CD4-positive, alpha-beta memory T cell (primary cell): ENCODE measurements around the gene CFAP61. TPM values are rescaled to one million over a fixed set of nuclear protein-coding genes. Genes with fewer than 3 reads are reported as not detected.

Source experiments
- CTCF ChIA-PET: fragments of 350-600 bp; sonication (Branson Sonifier 250); formaldehyde crosslinking; loops from one replicate; lab custom pipeline; 2021; ENCODE audit warnings: inconsistent platforms; ENCODE audit not compliant: partially characterized antibody; lab: Charles Lee
- POLR2A ChIA-PET: fragments of 350-600 bp; sonication (Branson Sonifier 250); formaldehyde crosslinking; loops from one replicate; lab custom pipeline; 2021; ENCODE audit not compliant: partially characterized antibody; lab: Charles Lee
- DNase-seq, 5 donors: peaks; one replicate each; pipeline versions ENCODE4 v3.0.0 to v3.0.0-alpha.2; 2020 to 2022; ENCODE audit warnings: mixed read lengths in 1 of 5
- H3K27ac ChIP-seq: one replicate; pipeline ENCODE4 v1.7.0; 2013; ENCODE audit warnings: low read depth, low read length
- H3K27me3 ChIP-seq: 2 replicates; pipeline ENCODE4 v1.7.0; 2013; ENCODE audit warnings: mild to moderate bottlenecking, low read length, moderate library complexity; ENCODE audit not compliant: insufficient read depth
- H3K36me3 ChIP-seq: 2 replicates; pipeline ENCODE4 v1.7.0; 2013; ENCODE audit warnings: mild to moderate bottlenecking, low read length, moderate library complexity; ENCODE audit not compliant: insufficient read depth
- H3K4me1 ChIP-seq: 2 replicates; pipeline ENCODE4 v1.7.0; 2013; ENCODE audit warnings: mild to moderate bottlenecking, low read length, moderate library complexity; ENCODE audit not compliant: insufficient read depth
- H3K4me3 ChIP-seq, 2 donors: one replicate each; pipeline ENCODE4 v1.7.0; 2013; ENCODE audit warnings: low read length in 2 of 2, mild to moderate bottlenecking in 1 of 2
- H3K9me3 ChIP-seq, 2 donors: one replicate each; pipeline ENCODE4 v1.7.0; 2013; ENCODE audit warnings: low read length in 2 of 2, control low read depth in 1 of 2; ENCODE audit not compliant: control insufficient read depth in 1 of 2
- H3K27ac Mint-ChIP-seq, 7 donors: one replicate each; pipeline ENCODE4 v1.8.0; 2020 to 2021; ENCODE audit warnings: mixed read lengths in 7 of 7, mild to moderate bottlenecking in 6 of 7, inconsistent platforms in 3 of 7, moderate library complexity in 3 of 7
- H3K27me3 Mint-ChIP-seq, 2 donors: one replicate each; pipeline ENCODE4 v1.8.0; 2020 to 2021; ENCODE audit warnings: mixed read lengths in 2 of 2
- H3K36me3 Mint-ChIP-seq, 2 donors: one replicate each; pipeline ENCODE4 v1.8.0; 2020 to 2021; ENCODE audit warnings: mixed read lengths in 2 of 2, inconsistent platforms in 1 of 2, mild to moderate bottlenecking in 1 of 2
- H3K4me1 Mint-ChIP-seq, 4 donors: one replicate each; pipeline ENCODE4 v1.8.0; 2020 to 2021; ENCODE audit warnings: mixed read lengths in 4 of 4, mild to moderate bottlenecking in 1 of 4
- H3K4me3 Mint-ChIP-seq, 8 donors: one replicate each; pipeline ENCODE4 v1.8.0; 2020 to 2021; ENCODE audit warnings: mixed read lengths in 8 of 8, mild to moderate bottlenecking in 7 of 8, moderate library complexity in 6 of 8, inconsistent platforms in 3 of 8
- H3K9me3 Mint-ChIP-seq, 8 donors: one replicate each; pipeline ENCODE4 v1.8.0; 2020 to 2021; ENCODE audit warnings: mixed read lengths in 8 of 8, mild to moderate bottlenecking in 5 of 8, inconsistent platforms in 3 of 8, moderate library complexity in 1 of 8
- intact Hi-C: fragments of 100-400 bp; cut with micrococcal nuclease; formaldehyde crosslinking; loops from one replicate; pipeline ENCODE4 v1.15.1; 2023
- polyA plus RNA-seq, 2 donors: library from polyadenylated mRNA; unstranded; fragments of 300-500 nt; fragmentation: Illumina TruSeq; gene quantifications; one replicate each; pipeline ENCODE4 v1.2.3, GENCODE V29; 2021
- total RNA-seq, 2 experiments: library from RNA; stranded (reverse); gene quantifications; one replicate each; pipeline ENCODE4 v1.2.3, GENCODE V29; 2021

Gene CFAP61
- total and polyA plus RNA-seq, 4 experiments from 2014 or later, result not detected

DNA sequence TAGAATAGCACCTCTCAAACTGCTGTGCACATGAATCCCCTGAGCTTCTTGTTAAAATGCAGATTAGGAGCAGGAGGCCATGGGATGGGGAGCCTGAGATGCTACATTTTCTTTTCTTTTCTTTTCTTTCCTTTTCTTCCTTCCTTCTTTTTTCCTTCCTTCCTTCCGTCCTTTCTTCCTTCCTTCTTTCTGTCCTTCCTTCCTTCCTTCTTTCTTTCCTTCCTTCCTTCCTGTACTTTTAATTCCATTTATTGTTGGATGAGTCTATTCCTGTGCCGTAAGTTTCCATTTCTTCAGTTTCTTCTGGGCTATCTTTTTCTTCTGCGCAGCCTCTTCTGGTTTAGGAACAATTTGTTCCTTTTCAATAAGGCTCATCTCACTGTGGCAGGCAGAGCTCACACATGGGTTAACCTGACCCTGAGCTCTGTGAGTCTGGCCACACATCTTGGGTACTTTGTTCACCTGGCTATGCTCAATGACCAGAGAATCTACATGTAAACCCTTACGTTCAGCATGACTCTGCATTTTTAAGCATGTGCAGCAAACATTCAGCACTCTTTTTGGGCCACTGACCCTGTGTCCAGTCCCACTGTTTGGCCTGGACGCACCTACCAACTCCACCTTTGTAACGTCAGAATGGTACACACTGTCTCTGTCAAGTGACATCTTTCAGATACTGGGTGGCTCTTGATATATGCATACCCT lies 200.9 kb downstream of the CFAP61 start:
- Mint-ChIP-seq H3K27ac (no peak overlapping the region), H3K9me3 (peaks cover 0 to 2% (median 0%) of the 10 kb centered on the region in 8 donors), H3K36me3 (no peaks in the 10 kb centered on the region), H3K4me1 (no peaks in the 10 kb centered on the region), H3K27me3 (peaks cover 1 to 6% of the 10 kb centered on the region in 2 donors), H3K4me3 (no peak overlapping the region)
- Histone ChIP-seq H3K4me3 (no peak overlapping the region), H3K27me3 (no peaks in the 10 kb centered on the region), H3K36me3 (no peaks in the 10 kb centered on the region), H3K9me3 (no peaks in the 10 kb centered on the region), H3K4me1 (no peaks in the 10 kb centered on the region), H3K27ac (no peak overlapping the region)
- intact Hi-C loops, result no loop called here
- ChIA-PET POLR2A (no interaction called here), CTCF (no interaction called here)
- no peak for DNase-seq

- Mint-ChIP-seq H3K4me1 (no peaks in the 10 kb centered on the region), H3K36me3 (no peaks in the 10 kb centered on the region), H3K4me3 (no peak overlapping the region), H3K27ac (no peak overlapping the region), H3K27me3 (peaks cover 1 to 6% of the 10 kb centered on the region in 2 donors), H3K9me3 (peaks cover 0 to 2% (median 0%) of the 10 kb centered on the region in 8 donors)
- Histone ChIP-seq H3K36me3 (no peaks in the 10 kb centered on the region), H3K27ac (no peak overlapping the region), H3K4me1 (no peaks in the 10 kb centered on the region), H3K9me3 (no peaks in the 10 kb centered on the region), H3K4me3 (no peak overlapping the region), H3K27me3 (no peaks in the 10 kb centered on the region)
- CTCF ChIA-PET, result no interaction called here
- DNase-seq, result no peak
- intact Hi-C loops, result no loop called here
- POLR2A ChIA-PET, result no interaction called here
Measured at GRCh38 chr20:20253744-20254330, 201.5 kb downstream of the CFAP61 start.

- Histone ChIP-seq H3K36me3 (no peaks in the 10 kb centered on the region), H3K4me3 (no peak overlapping the region), H3K27me3 (no peaks in the 10 kb centered on the region), H3K27ac (no peak overlapping the region), H3K4me1 (no peaks in the 10 kb centered on the region), H3K9me3 (no peaks in the 10 kb centered on the region)
- intact Hi-C loops, result no loop called here
- ChIA-PET POLR2A (no interaction called here), CTCF (no interaction called here)
- no peaks in the 10 kb centered on the region for H3K4me1 Mint-ChIP-seq
- H3K4me3 Mint-ChIP-seq, result no peak overlapping the region
- H3K27ac Mint-ChIP-seq, result no peak overlapping the region
- H3K36me3 Mint-ChIP-seq, result no peaks in the 10 kb centered on the region
- H3K9me3 Mint-ChIP-seq, result peaks cover 0 to 2% (median 0%) of the 10 kb centered on the region in 8 donors
- H3K27me3 Mint-ChIP-seq, result peaks cover 0 to 3% of the 10 kb centered on the region in 2 donors
- DNase-seq, result no peak
Measured at GRCh38 chr20:20255099-20255498, 202.8 kb downstream of the CFAP61 start.

- DNase-seq, result no peak
- Histone ChIP-seq H3K27me3 (no peaks in the 10 kb centered on the region), H3K4me1 (no peaks in the 10 kb centered on the region), H3K36me3 (no peaks in the 10 kb centered on the region), H3K27ac (no peak overlapping the region), H3K9me3 (no peaks in the 10 kb centered on the region), H3K4me3 (no peak overlapping the region)
- Mint-ChIP-seq H3K27ac (no peak overlapping the region), H3K4me3 (no peak overlapping the region), H3K27me3 (peaks cover 0 to 3% of the 10 kb centered on the region in 2 donors), H3K9me3 (no peaks in the 10 kb centered on the region), H3K4me1 (no peaks in the 10 kb centered on the region), H3K36me3 (no peaks in the 10 kb centered on the region)
- ChIA-PET POLR2A (no interaction called here), CTCF (no interaction called here)
- intact Hi-C loops, result no loop called here
Measured at GRCh38 chr20:20259533-20259932, 207.2 kb downstream of the CFAP61 start.

DNA sequence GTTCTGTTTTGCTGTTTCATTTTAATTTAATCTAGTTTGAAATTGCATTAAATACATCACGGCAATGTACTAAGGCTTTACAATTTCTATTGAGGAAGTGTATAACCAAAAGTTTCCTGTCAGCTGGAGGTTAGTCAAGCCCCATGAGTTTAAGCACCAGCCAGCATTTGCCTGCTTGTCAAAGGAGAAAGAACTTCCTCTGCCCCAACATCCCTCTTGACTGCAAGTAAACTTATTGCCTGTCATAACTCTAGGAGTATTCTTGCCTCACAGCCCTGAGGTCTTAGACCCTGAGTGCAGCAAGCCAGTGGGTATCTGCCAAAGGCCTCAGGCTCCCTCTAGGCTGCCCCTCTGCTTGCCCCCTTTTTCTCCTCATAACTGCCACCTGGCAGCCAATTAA lies 208.8 kb downstream of the CFAP61 start:
- H3K27me3 Mint-ChIP-seq, result peaks cover 0 to 1% of the 10 kb centered on the region in 2 donors
- no peak for DNase-seq
- H3K4me1 Mint-ChIP-seq, result no peaks in the 10 kb centered on the region
- intact Hi-C loops, result no loop called here
- Histone ChIP-seq H3K4me1 (no peaks in the 10 kb centered on the region), H3K27me3 (no peaks in the 10 kb centered on the region), H3K4me3 (no peak overlapping the region), H3K9me3 (no peaks in the 10 kb centered on the region), H3K27ac (no peak overlapping the region), H3K36me3 (no peaks in the 10 kb centered on the region)
- H3K36me3 Mint-ChIP-seq, result no peaks in the 10 kb centered on the region
- no peak overlapping the region for H3K4me3 Mint-ChIP-seq
- no peak overlapping the region for H3K27ac Mint-ChIP-seq
- no peaks in the 10 kb centered on the region for H3K9me3 Mint-ChIP-seq
- ChIA-PET POLR2A (no interaction called here), CTCF (no interaction called here)

DNA sequence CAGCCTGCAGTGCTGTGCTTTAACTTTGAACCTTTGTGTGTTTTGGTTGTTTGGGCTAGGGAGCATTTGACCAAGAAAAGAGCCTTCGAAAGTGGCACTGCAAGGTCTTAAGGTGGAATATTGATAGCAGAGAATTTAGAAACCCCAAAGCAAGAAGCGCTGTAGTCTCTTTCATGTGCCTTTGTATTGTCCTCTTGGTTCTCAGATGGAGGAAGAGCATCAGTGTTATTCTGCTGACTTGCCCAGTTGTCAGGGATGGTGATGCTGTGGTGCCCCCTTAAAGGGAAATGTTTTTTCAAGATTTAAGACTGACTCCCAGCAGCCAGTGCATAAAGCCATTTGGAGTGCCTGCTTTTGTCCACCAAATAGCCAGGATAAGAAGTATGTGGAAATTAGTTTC lies 212.9 kb downstream of the CFAP61 start:
- H3K27ac Mint-ChIP-seq, result no peak overlapping the region

GRCh38 chr20:20266552-20266951 lies 214.2 kb downstream of the CFAP61 start:
- no peaks in the 10 kb centered on the region for H3K4me1 Mint-ChIP-seq
- H3K4me3 Mint-ChIP-seq, result no peak overlapping the region
- H3K27me3 Mint-ChIP-seq, result peaks cover 1 to 4% of the 10 kb centered on the region in 2 donors
- Histone ChIP-seq H3K9me3 (no peaks in the 10 kb centered on the region), H3K27me3 (no peaks in the 10 kb centered on the region), H3K36me3 (no peaks in the 10 kb centered on the region), H3K4me3 (no peak overlapping the region), H3K27ac (no peak overlapping the region), H3K4me1 (no peaks in the 10 kb centered on the region)
- no peaks in the 10 kb centered on the region for H3K36me3 Mint-ChIP-seq
- ChIA-PET POLR2A (no interaction called here), CTCF (interaction anchor here (0.8 kb wide), 1 partner anchor 30 kb away, joined by 3 read pairs; no protein-coding TSS in a partner anchor)
- no peak for DNase-seq
- no peaks in the 10 kb centered on the region for H3K9me3 Mint-ChIP-seq
- no peak overlapping the region for H3K27ac Mint-ChIP-seq
- intact Hi-C loops, result no loop called here

More for the DNA sequence above, 212.9 kb downstream of the CFAP61 start:
- Histone ChIP-seq H3K27me3 (no peaks in the 10 kb centered on the region), H3K4me3 (no peak overlapping the region), H3K27ac (no peak overlapping the region), H3K4me1 (no peaks in the 10 kb centered on the region), H3K36me3 (no peaks in the 10 kb centered on the region), H3K9me3 (no peaks in the 10 kb centered on the region)
- no peaks in the 10 kb centered on the region for H3K36me3 Mint-ChIP-seq
- no peak overlapping the region for H3K4me3 Mint-ChIP-seq
- H3K4me1 Mint-ChIP-seq, result no peaks in the 10 kb centered on the region
- POLR2A ChIA-PET, result no interaction called here
- no peaks in the 10 kb centered on the region for H3K9me3 Mint-ChIP-seq
- H3K27me3 Mint-ChIP-seq, result peaks cover 1 to 2% of the 10 kb centered on the region in 2 donors
- CTCF ChIA-PET, result no interaction called here
- intact Hi-C loops, result no loop called here
- DNase-seq, result no peak
